Esophagus (tissue), 2 donors: Measurements from ENCODE around the gene SLC39A13. TPM values are rescaled to one million over a fixed set of nuclear protein-coding genes. Genes with fewer than 3 reads are reported as not detected.
"Not testable (repeated sequence)": the region's sequence is repeated elsewhere in the genome, so short reads cannot be mapped to it uniquely, and the experiment has no call there.

Experiments
- H3K27ac ChIP-seq, 2 donors: one replicate each; pipeline ENCODE4 v1.5.1; 2013; ENCODE audit warnings: low read depth in 2 of 2, mild to moderate bottlenecking in 2 of 2, inconsistent platforms in 1 of 2, low read length in 1 of 2, moderate library complexity in 1 of 2
- H3K27me3 ChIP-seq, 2 donors: one replicate each; pipeline ENCODE4 v1.6.1; 2013; ENCODE audit warnings: low read length in 2 of 2, control low read depth in 1 of 2, mild to moderate bottlenecking in 1 of 2; ENCODE audit not compliant: insufficient read depth in 2 of 2, control insufficient read depth in 1 of 2
- H3K36me3 ChIP-seq, 2 donors: one replicate each; pipeline ENCODE4 v1.6.1; 2013; ENCODE audit warnings: low read length in 1 of 2; ENCODE audit not compliant: control insufficient read depth in 2 of 2, insufficient read depth in 2 of 2
- H3K4me1 ChIP-seq, 2 donors: one replicate each; pipeline ENCODE4 v1.6.1; 2013; ENCODE audit warnings: low read length in 1 of 2; ENCODE audit not compliant: control insufficient read depth in 2 of 2, insufficient read depth in 2 of 2
- H3K4me3 ChIP-seq, 2 donors: one replicate each; pipeline ENCODE4 v1.5.1; 2013; ENCODE audit warnings: low read length in 2 of 2, mild to moderate bottlenecking in 2 of 2, low read depth in 1 of 2, moderate library complexity in 1 of 2
- H3K9me3 ChIP-seq, 2 donors: one replicate each; pipeline ENCODE4 v1.6.1; 2013; ENCODE audit warnings: mild to moderate bottlenecking in 2 of 2, low read depth in 1 of 2, low read length in 1 of 2, moderate library complexity in 1 of 2; ENCODE audit not compliant: control insufficient read depth in 2 of 2, insufficient read depth in 1 of 2
- WGBS, 2 donors: extraction: QIAGEN DNeasy Blood & Tissue Kit; methylation state at CpG; one replicate each; pipeline ENCODE4 v1.1.7; 2013; 5-methylcytosine and 5-hydroxymethylcytosine counted together
- polyA plus RNA-seq, 2 donors: library from polyadenylated mRNA; stranded (reverse); fragments of 200-250 nt; gene quantifications; one replicate each; pipeline ENCODE4 v1.2.3, GENCODE V29; 2013
- donor health status: healthy with polysubstance abuse.
- donor health status: Bipolar disorder and iron deficiency.

SLC39A13 gene
- polyA plus RNA-seq, 2 donors = 14.3 to 21.1 TPM

DNA sequence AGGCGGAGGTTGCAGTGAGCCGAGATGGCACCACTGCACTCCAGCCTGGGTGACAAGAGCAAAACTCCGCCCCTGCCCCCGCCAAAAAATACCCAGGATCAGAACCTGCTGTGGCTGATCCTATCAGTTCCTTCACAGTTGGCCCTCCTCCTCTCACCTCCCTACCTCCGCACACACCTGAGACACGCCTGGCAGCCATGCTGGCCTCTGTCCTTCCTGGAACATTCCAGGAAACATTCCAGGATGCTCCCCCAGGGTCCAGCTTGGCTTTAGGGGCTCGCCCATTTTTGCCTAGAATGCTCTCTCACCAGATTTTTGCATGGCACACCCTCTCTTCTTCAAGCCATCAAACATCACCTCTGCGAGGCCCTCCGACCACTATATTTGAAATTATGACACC lies 38.4 kb downstream of the SLC39A13 start:
- H3K9me3 ChIP-seq = no peaks in the 10 kb centered on the region

DNA sequence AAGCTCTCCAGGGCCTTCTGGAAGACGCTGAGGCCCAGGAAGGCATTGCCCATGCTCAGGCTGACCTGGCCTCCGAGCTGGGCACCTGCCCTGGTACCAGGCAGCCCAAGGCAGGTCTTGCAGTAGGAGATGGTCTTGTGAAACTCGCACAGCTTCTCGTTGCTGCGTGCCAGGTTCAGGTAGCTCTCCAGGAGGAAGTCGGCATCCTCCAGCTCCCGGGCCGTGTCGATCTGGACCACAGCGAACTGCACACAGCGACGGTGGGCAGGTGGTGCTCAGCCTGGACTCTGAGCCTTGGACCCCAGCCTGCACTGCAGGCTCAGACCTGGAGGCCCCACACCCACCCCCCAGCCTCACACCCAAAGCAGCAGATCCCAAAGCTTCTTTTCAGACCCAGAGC lies 39.5 kb downstream of the SLC39A13 start:
- Histone ChIP-seq H3K4me1 (peaks cover 0 to 4% of the 10 kb centered on the region in 2 donors), H3K4me3 (no peak overlapping the region), H3K36me3 (no peaks in the 10 kb centered on the region), H3K27ac (no peak overlapping the region), H3K27me3 (no peaks in the 10 kb centered on the region), H3K9me3 (no peaks in the 10 kb centered on the region)
- 89 to 91% methylated on average over 12 of the region's 12 CpGs for WGBS, 2 donors

More for the DNA sequence above, 38.4 kb downstream of the SLC39A13 start:
- no peak overlapping the region for H3K27ac ChIP-seq
- H3K4me3 ChIP-seq = no peak overlapping the region
- H3K36me3 ChIP-seq = no peaks in the 10 kb centered on the region
- H3K4me1 ChIP-seq = peaks cover 0 to 4% of the 10 kb centered on the region in 2 donors
- 87 to 90% methylated on average over 9 of the region's 9 CpGs for WGBS, 2 donors
- H3K27me3 ChIP-seq = no peaks in the 10 kb centered on the region

DNA sequence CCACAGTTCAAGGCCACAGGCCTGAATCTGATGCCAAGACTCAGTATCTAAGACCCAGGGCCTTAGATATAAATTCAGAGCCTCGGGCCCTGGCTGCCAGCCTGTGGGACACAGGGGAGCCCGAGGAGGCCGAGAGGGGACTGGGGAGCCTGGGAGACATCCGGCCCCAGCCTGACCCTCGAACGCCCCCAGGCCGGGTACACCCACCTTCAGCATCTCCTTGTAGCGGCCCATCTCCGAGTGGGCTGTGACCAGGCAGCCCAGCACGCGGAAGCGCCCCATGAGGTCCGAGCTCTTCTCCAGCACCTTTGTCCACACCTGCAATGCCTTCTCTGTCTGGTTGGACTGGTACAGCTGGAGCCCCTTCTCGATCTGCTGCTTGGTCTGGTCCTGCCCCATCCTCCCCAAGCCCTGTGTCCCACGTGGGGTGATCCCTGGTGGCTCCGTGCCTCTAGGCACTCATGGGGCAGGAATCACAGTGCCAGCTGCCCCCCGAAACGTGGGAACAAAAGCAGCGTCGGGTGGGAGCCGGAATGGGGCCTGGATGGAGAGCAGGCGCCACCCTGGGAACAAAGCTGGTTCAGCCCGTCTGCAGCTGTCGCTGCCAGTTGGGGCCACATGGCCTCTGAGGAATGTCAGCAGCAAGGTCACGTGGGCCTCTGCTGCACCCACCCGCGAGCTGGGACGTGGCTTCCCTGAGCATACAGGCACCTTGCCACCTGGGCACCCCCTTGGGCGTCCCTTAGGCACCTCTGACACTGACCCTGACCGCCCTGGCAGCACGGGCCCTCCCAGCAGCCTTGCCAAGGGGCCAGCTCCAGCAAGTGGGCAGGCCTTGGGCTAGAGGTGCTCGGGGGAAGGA lies 40.4 kb downstream of the SLC39A13 start, which contains the start of gene RAPSN:
RAPSN (minus strand) TSS at position 571 of the 862 bp plus-strand sequence; CDS start at position 399, 172 bp downstream.
- Histone ChIP-seq H3K36me3 (no peaks in the 10 kb centered on the region), H3K27ac (no peak within 1 kb of the TSS), H3K27me3 (no peaks in the 10 kb centered on the region), H3K4me1 (peaks cover 0 to 4% of the 10 kb centered on the region in 2 donors), H3K9me3 (no peaks in the 10 kb centered on the region), H3K4me3 (no peak within 1 kb of the TSS)
- WGBS, 2 donors = 75 to 81% methylated on average over 32 of the region's 32 CpGs

DNA sequence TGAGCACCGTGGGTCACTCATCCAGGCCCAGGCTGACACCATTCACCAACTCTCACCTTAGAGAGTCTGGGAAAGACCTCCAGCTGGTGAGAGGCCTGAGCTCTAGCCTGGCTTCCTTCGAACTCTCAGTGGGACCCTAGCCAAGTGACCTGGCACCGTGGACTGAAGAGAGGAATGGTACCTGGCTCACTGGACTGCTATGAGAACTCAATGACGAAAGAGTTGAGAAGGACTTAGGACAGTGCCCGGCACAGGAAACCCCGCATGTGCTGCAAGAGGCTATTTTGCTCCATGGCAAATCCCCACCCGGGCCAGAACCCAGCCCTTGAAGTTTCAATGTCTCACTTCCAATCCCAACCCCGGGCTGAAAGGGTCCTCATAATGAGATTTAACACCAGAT lies 41.2 kb downstream of the SLC39A13 start:
- H3K4me1 ChIP-seq = peaks cover 0 to 4% of the 10 kb centered on the region in 2 donors
- H3K9me3 ChIP-seq = no peaks in the 10 kb centered on the region
- H3K27ac ChIP-seq = no peak overlapping the region
- WGBS, 2 donors = 83 to 85% methylated on average over 8 of the region's 8 CpGs
- no peaks in the 10 kb centered on the region for H3K36me3 ChIP-seq
- no peak overlapping the region for H3K4me3 ChIP-seq
- H3K27me3 ChIP-seq = no peaks in the 10 kb centered on the region

DNA sequence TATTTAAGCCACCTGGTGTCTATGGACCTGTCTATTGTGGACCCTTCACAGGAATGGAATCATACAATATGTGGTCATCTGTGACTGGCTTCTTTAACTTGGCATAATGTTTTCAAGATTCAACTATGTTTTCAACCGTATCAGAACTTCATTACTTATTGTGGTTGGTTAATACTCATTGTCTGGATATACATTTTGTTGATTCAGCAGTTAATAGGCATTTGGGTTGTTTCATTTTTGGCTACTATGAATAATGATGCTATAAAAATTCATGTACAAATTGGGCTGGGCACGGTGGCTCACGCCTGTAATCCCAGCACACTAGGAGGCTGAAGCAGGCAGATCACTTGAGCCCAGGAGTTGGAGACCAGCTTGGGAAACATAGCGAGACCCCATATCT lies 43.0 kb downstream of the SLC39A13 start:
- Histone ChIP-seq H3K36me3 (no peaks in the 10 kb centered on the region), H3K4me3 (no peak overlapping the region), H3K27me3 (no peaks in the 10 kb centered on the region), H3K4me1 (peaks cover 0 to 4% of the 10 kb centered on the region in 2 donors), H3K9me3 (no peaks in the 10 kb centered on the region), H3K27ac (no peak overlapping the region)
- 74 to 85% methylated on average over 4 of the region's 4 CpGs for WGBS, 2 donors

DNA sequence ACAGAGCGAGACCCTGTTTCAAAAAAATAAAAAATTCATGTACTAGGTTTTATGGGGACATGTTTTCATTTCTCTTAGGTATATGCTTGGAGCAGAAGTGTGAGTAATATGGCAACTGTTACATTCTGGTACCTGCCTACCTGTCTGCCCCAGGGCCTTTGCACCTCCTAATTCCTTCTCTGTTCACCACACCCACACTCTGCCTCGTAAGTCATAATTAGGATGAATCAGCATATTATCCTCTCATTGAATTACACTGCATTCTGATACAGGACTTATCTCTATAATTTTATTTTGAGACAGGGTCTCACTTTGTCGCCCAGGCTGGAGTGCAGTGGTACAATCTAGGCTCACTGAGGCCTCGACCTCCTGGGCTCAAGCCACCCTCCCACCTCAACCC lies 43.6 kb downstream of the SLC39A13 start:
- peaks cover 0 to 4% of the 10 kb centered on the region in 2 donors for H3K4me1 ChIP-seq
- no peaks in the 10 kb centered on the region for H3K36me3 ChIP-seq
- H3K4me3 ChIP-seq = no peak overlapping the region
- H3K27me3 ChIP-seq = no peaks in the 10 kb centered on the region
- H3K27ac ChIP-seq = no peak overlapping the region
- no peaks in the 10 kb centered on the region for H3K9me3 ChIP-seq
- WGBS, 2 donors = 86 to 88% methylated on average over 4 of the region's 4 CpGs

DNA sequence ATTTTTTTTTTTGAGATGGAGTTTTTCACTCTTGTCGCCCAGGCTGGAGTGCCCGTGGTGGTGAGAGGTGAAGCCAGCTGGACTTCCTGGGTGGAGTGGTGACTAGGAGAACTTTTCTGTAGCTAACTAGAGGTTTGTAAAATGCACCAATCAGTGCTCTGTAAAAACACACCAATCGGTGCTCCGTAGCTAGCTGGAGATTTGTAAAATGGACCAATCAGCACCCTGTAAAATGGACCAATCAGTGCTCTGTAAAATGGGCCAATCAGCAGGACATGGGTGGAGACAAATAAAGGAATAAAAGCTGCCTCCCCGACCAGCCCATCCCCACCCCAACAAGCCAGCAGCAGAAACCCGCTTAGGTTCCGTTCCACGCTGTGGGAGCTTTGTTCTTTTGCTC lies 45.0 kb downstream of the SLC39A13 start:
- H3K9me3 ChIP-seq = no peaks in the 10 kb centered on the region
- no peak overlapping the region for H3K27ac ChIP-seq
- H3K4me1 ChIP-seq = peaks cover 0 to 4% of the 10 kb centered on the region in 2 donors
- WGBS, 2 donors = 92 to 94% methylated on average over 8 of the region's 8 CpGs
- no peaks in the 10 kb centered on the region for H3K27me3 ChIP-seq
- H3K4me3 ChIP-seq = no peak overlapping the region
- H3K36me3 ChIP-seq = no peaks in the 10 kb centered on the region

DNA sequence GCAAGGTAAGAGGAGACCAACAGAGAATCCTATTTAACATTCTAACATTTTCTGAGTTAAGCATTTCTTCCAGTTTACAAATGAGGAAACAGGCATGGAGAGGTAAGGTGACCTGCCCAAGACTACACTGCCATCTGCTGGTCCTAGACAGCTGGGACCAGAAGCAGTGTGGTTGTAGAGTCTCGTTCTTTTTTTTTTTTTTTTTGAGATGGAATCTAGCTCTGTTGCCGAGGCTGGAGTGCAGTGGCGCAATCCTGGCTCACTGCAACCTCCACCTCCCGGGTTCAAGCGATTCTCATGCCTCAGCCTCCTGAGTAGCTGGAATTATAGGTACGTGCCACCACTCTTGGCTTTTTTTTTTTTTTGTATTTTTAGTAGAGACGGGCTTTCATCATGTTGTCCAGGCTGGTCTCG lies 45.9 kb downstream of the SLC39A13 start:
- not testable (repeated sequence) for H3K9me3 ChIP-seq, H3K27ac ChIP-seq, H3K4me1 ChIP-seq, H3K27me3 ChIP-seq, H3K4me3 ChIP-seq, H3K36me3 ChIP-seq
- 8 to 19% methylated on average over 7 to 8 of the region's 8 CpGs for WGBS, 2 donors

DNA sequence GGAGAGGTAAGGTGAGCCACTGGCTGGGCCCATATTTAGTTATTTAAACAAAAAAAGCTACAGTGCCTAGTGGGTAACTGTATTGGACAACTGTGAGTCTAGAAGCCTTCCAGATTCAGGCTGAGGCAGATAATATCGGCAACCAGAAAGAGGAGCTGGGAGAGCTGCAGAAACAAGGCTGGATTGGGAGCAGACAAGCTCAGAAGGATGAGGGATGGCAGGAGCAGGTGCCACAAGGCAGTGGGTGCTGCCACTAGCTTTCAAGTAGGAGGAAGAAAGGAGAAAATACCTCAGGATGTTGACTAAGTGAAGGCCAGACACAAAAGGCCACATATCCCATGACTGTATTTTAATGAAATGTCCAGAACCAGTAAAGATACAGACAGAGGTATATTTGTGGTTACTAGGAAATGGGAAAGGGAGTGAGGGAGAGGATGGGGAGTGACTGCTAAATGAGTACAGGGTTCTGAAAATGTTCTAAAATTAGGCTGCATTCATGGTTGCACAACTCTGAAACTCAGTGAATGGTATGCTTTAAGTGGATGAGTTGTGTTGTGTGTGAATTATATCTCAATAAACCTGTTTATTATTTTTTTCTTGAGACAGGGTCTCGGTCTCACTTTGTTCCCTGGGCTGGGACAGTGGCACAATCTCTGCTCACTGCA lies 52.3 kb downstream of the SLC39A13 start:
- no peaks in the 10 kb centered on the region for H3K9me3 ChIP-seq
- no peak overlapping the region for H3K27ac ChIP-seq
- H3K36me3 ChIP-seq = no peaks in the 10 kb centered on the region
- no peak overlapping the region for H3K4me3 ChIP-seq
- no peaks in the 10 kb centered on the region for H3K4me1 ChIP-seq
- no peaks in the 10 kb centered on the region for H3K27me3 ChIP-seq
- 99 to 100% methylated on average over 2 of the region's 2 CpGs for WGBS, 2 donors
